Activated CD4-positive, alpha-beta T cell treated with anti-CD3 and anti-CD28 coated beads for 36 hours (primary cell): ENCODE measurements around the gene CD40LG. TPM values are rescaled to one million over a fixed set of nuclear protein-coding genes. Genes with fewer than 3 reads are reported as not detected.
A peak's percentile ranks its signal among the peaks of the same experiment; 100 is the strongest.

ENCODE experiments used
- ATAC-seq: fragments of 200-7000 bp; cut with Tn5 transposase; one replicate; pipeline ENCODE4 v1.10.0; 2021; ENCODE audit warnings: mild to moderate bottlenecking, moderate library complexity
- CTCF ChIA-PET: fragments of 350-600 bp; sonication (Branson Sonifier 250); formaldehyde crosslinking; loops from one replicate; lab custom pipeline; 2021; ENCODE audit warnings: antibody characterized with exemption; lab: Charles Lee
- POLR2A ChIA-PET: fragments of 350-600 bp; sonication (Branson Sonifier 250); formaldehyde crosslinking; loops from one replicate; lab custom pipeline; 2021; ENCODE audit warnings: antibody characterized with exemption, inconsistent platforms; lab: Charles Lee
- DNase-seq: peaks from one replicate; pipeline ENCODE4 v3.0.0-alpha.2; 2020
- H3K27ac Mint-ChIP-seq: one replicate; pipeline ENCODE4 v1.8.0; 2021; ENCODE audit warnings: mixed read lengths
- H3K27me3 Mint-ChIP-seq: one replicate; pipeline ENCODE4 v1.8.0; 2021; ENCODE audit warnings: mixed read lengths
- H3K36me3 Mint-ChIP-seq: one replicate; pipeline ENCODE4 v1.8.0; 2021; ENCODE audit warnings: low read depth, mixed read lengths
- H3K4me1 Mint-ChIP-seq: one replicate; pipeline ENCODE4 v1.8.0; 2021; ENCODE audit warnings: mixed read lengths
- H3K4me3 Mint-ChIP-seq: one replicate; pipeline ENCODE4 v1.8.0; 2021; ENCODE audit warnings: mild to moderate bottlenecking, moderate library complexity, mixed read lengths
- H3K9me3 Mint-ChIP-seq: one replicate; pipeline ENCODE4 v1.8.0; 2021; ENCODE audit warnings: low read depth, mixed read lengths
- intact Hi-C, 2 experiments: fragments of 100-400 bp; cut with DNase I in 1 of 2; cut with micrococcal nuclease in 1 of 2; formaldehyde crosslinking; loops; one replicate each; pipeline versions ENCODE4 v1.14.2 to v1.15.1; 2022 to 2024; cut with DNase I, micrococcal nuclease
- total RNA-seq, 2 experiments: library from RNA; stranded (reverse); gene quantifications; one replicate each; pipeline ENCODE4 v1.2.3, GENCODE V29; 2021

The CD40LG gene
- total RNA-seq, 2 experiments from 2014 or later: 123 to 146 TPM

DNA sequence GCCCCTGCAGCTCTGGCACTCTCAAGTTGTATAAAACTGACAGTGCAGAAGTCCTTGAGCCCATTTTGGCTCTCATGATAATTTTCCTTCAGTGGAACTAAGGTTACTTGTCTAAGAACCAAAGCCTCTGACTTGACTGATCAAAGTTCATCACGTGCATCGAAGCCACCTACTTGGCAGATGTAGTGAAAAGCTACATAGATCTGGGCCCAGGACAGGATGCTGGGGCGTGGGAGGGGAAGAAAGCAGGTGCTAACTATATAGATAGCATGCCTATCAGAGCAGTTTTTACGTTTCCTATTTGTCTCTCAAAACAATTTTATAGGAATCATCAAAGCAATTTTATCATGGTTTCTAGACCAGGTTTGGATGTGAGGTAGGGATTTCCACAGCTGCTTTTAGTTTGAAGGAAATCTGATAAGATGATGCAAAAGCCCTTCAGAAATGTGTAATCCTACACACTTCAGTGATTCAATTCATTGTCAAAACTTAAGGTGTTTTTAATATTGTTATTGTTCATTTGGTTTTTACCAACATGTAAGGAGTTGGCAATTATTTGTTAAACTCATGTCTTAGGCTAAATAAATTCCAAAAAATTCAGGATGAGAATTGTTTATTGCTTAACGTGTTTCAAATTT lies 1.2 kb upstream of the CD40LG start:
- Mint-ChIP-seq H3K4me1 (peaks cover 57% of the 10 kb centered on the region), H3K27me3 (no peaks in the 10 kb centered on the region), H3K4me3 (peak overlapping the region; percentile 96), H3K9me3 (no peaks in the 10 kb centered on the region), H3K27ac (peak overlapping the region; percentile 100), H3K36me3 (peaks cover 40% of the 10 kb centered on the region)
- peak; percentile 84 for DNase-seq
- ATAC-seq: peak; percentile 60
- intact Hi-C loops: loop anchor here (1.0 to 5.0 kb wide), 6 partner anchors 11 to 149 kb away; partner anchors contain the start of gene HTATSF1 (in 1 of the 2)
- ChIA-PET POLR2A (interaction anchor here (0.5 to 1.8 kb wide), 5 partner anchors 11 to 234 kb away, joined by 3 to 8 read pairs (median 3); partner anchors contain the start of gene RBMX), CTCF (interaction anchor here (0.7 to 3.7 kb wide), 10 partner anchors 9 to 75 kb away, joined by 3 to 16 read pairs (median 3); no protein-coding TSS in a partner anchor)

DNA sequence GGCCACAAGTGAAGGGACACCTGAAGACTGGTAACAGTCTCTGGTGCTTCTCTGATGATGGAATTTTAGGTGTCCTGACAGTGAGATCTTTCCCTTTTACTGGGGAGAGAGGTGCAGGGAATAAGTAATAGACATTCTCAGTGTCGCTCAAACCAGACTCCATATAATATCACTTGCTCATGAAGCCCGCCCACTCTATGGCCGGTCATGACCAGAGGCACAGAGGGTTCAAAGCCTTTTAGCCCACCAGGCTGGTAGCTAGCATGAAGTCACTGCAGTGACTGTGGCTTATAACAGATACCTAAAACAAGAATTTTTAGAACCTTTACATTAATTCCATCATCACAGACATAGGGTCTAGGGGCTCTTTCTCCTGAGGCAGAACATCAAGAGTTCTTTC lies 2.9 kb downstream of the CD40LG start:
- H3K27me3 Mint-ChIP-seq: no peaks in the 10 kb centered on the region
- peak; percentile 51 for DNase-seq
- peaks cover 40% of the 10 kb centered on the region for H3K4me1 Mint-ChIP-seq
- H3K36me3 Mint-ChIP-seq: peaks cover 77% of the 10 kb centered on the region
- ATAC-seq: no peak
- ChIA-PET POLR2A (interaction anchor here (1.3 to 1.7 kb wide), 2 partner anchors 31 to 66 kb away, joined by 4 to 5 read pairs; no protein-coding TSS in a partner anchor), CTCF (interaction anchor here (1.0 to 1.8 kb wide), 5 partner anchors 15 to 44 kb away, joined by 3 to 9 read pairs (median 5); no protein-coding TSS in a partner anchor)
- H3K4me3 Mint-ChIP-seq: peak overlapping the region; percentile 96
- no peaks in the 10 kb centered on the region for H3K9me3 Mint-ChIP-seq
- H3K27ac Mint-ChIP-seq: peak overlapping the region; percentile 100
- intact Hi-C loops: loop anchor here (5.0 to 10.0 kb wide), 3 partner anchors 64 to 1126 kb away; partner anchors contain the start of gene INTS6L (in 1 of the 2)

DNA sequence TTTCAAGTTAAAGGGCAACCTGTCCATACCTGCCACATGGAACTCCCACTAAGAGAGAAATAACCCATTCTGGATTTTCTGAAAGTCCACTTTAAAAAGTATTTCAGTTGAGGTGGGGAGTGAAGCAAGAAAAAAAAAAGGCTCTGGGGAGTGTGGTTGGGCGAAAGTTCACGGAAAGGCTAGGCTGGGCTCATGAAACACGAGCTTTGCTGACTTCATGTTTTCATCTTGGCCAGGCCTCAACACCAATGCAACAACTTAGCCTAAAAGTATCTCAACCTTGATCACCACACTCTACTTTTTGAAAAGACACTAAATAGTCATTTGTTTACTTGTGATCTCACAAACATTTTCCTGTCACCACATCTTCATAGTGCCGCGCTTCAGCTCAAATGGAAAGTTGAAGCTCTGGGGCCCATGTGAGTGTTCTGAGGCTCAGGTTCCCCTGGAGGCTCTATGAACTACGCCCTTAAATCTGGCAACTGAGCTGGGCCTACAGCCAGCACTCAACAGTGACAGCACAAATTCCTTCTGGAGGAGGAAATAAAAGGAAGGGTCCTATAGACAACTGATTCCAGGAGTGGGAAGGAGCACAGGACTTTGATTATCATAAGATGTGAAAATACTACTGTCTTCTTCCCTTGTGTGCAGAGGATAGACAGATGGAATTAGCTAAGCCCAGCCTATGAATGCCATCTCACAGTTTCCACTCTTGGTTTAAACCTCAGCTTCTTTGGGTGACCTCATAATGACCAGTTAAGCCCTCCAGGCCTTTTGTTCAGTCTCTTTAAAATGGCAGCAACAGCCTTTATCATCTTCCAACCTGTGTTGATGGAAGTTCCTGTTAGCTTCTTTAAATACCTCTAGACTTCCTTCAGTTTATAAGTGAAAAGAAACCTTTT lies 5.1 kb downstream of the CD40LG start:
- CTCF ChIA-PET: interaction anchor here (0.8 to 2.3 kb wide), 6 partner anchors 26 to 72 kb away, joined by 3 to 10 read pairs (median 4); no protein-coding TSS in a partner anchor
- peak overlapping the region; percentile 100 for H3K27ac Mint-ChIP-seq
- peak; percentile 61 for DNase-seq
- intact Hi-C loops: loop anchor here (2.0 to 10.0 kb wide), 4 partner anchors 66 to 1128 kb away; partner anchors contain the start of genes HTATSF1 (in 1 of the 2) and INTS6L (in 1 of the 2)
- H3K4me3 Mint-ChIP-seq: peak overlapping the region; percentile 96
- peak; percentile 56 for ATAC-seq
- peaks cover 99% of the 10 kb centered on the region for H3K36me3 Mint-ChIP-seq
- H3K27me3 Mint-ChIP-seq: no peaks in the 10 kb centered on the region
- H3K9me3 Mint-ChIP-seq: no peaks in the 10 kb centered on the region
- POLR2A ChIA-PET: interaction anchor here (0.6 to 1.4 kb wide), 10 partner anchors 17 to 148 kb away, joined by 3 to 13 read pairs (median 4); no protein-coding TSS in a partner anchor
- peaks cover 43% of the 10 kb centered on the region for H3K4me1 Mint-ChIP-seq

DNA sequence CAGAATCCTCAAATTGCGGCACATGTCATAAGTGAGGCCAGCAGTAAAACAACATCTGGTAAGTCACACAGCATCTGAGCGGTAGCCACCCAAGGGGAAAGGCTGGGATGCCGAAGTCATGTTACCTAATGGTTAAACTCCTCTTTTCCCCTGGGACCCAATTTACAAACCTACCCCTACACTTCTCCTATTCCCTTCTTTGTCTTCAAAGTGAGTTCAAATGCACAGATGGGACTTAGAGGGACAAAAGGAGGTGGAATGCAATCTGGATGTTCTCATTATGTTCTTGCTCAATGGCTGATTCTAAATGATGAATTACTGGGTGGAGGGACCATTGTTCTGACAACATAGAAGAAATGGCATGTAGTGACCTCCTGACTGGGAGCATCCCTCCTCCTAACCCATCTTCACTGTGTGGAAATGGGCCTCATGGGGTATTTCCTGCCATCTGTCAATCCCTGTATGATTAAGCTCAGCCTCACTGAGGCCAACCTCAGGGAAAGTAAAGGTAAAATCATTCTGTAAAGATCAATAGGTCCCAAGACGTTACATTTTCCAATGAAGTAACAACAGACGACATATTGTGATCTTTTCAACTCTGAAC lies 8.5 kb downstream of the CD40LG start:
- no peaks in the 10 kb centered on the region for H3K27me3 Mint-ChIP-seq
- peaks cover 76% of the 10 kb centered on the region for H3K4me1 Mint-ChIP-seq
- ATAC-seq (peak; percentile 22), DNase-seq (no peak)
- intact Hi-C loops: loop anchor here in 1 of 2 experiments (2.0 to 10.0 kb wide), 2 partner anchors 38 to 1132 kb away; partner anchors contain the start of gene INTS6L
- no peaks in the 10 kb centered on the region for H3K9me3 Mint-ChIP-seq
- POLR2A ChIA-PET: no interaction called here
- peak overlapping the region; percentile 96 for H3K4me3 Mint-ChIP-seq
- CTCF ChIA-PET: no interaction called here
- peak overlapping the region; percentile 100 for H3K27ac Mint-ChIP-seq
- peaks cover 99% of the 10 kb centered on the region for H3K36me3 Mint-ChIP-seq

DNA sequence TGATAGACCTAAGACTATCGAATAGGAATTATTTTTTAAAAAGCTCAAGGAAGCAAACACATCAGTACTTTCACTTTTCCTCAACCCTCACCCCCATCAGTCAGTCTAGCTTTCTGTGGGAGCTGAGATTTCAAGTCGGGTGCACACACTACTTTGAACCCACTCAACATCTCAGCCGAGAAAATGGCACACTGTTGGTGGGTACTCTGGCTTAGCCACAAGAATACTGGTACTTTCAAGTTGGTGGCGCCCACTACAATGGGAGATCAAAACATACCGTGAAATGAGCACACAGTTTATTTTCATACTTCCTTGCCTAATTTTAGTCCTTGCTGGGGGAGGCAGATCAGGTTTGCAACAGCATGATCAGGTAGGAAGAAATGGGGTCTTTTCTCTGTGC lies 10.2 kb downstream of the CD40LG start:
- Mint-ChIP-seq H3K27ac (peak overlapping the region; percentile 100), H3K4me1 (peaks cover 85% of the 10 kb centered on the region), H3K4me3 (peak overlapping the region; percentile 96), H3K36me3 (peaks cover 93% of the 10 kb centered on the region), H3K27me3 (no peaks in the 10 kb centered on the region), H3K9me3 (no peaks in the 10 kb centered on the region)
- peak; percentile 48 for DNase-seq
- intact Hi-C loops: loop anchor here (2.0 to 10.0 kb wide), 3 partner anchors 17 to 1133 kb away; partner anchors contain the start of gene INTS6L (in 1 of the 2)
- CTCF ChIA-PET: interaction anchor here (1.1 to 2.4 kb wide), 8 partner anchors 13 to 61 kb away, joined by 3 to 11 read pairs (median 4); no protein-coding TSS in a partner anchor
- ATAC-seq: peak; percentile 6
- POLR2A ChIA-PET: interaction anchor here (0.6 to 2.7 kb wide), 8 partner anchors 12 to 88 kb away, joined by 3 to 20 read pairs (median 4); no protein-coding TSS in a partner anchor

DNA sequence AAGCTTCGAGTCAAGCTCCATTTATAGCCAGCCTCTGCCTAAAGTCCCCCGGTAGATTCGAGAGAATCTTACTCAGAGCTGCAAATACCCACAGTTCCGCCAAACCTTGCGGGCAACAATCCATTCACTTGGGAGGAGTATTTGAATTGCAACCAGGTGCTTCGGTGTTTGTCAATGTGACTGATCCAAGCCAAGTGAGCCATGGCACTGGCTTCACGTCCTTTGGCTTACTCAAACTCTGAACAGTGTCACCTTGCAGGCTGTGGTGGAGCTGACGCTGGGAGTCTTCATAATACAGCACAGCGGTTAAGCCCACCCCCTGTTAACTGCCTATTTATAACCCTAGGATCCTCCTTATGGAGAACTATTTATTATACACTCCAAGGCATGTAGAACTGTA lies 11.2 kb downstream of the CD40LG start:
- POLR2A ChIA-PET: interaction anchor here (0.7 to 2.7 kb wide), 12 partner anchors 12 to 73 kb away, joined by 3 to 20 read pairs (median 5); no protein-coding TSS in a partner anchor
- CTCF ChIA-PET: interaction anchor here (1.2 to 2.4 kb wide), 6 partner anchors 12 to 36 kb away, joined by 3 to 11 read pairs (median 6); no protein-coding TSS in a partner anchor
- Mint-ChIP-seq H3K27ac (peak overlapping the region; percentile 100), H3K36me3 (peaks cover 92% of the 10 kb centered on the region), H3K4me3 (peak overlapping the region; percentile 96), H3K27me3 (no peaks in the 10 kb centered on the region), H3K4me1 (peaks cover 90% of the 10 kb centered on the region), H3K9me3 (peaks cover 4% of the 10 kb centered on the region)
- intact Hi-C loops: loop anchor here (2.0 to 10.0 kb wide), 3 partner anchors 16 to 1134 kb away; partner anchors contain the start of gene INTS6L (in 1 of the 2)
- ATAC-seq (peak; percentile 59), DNase-seq (peak; percentile 65)

DNA sequence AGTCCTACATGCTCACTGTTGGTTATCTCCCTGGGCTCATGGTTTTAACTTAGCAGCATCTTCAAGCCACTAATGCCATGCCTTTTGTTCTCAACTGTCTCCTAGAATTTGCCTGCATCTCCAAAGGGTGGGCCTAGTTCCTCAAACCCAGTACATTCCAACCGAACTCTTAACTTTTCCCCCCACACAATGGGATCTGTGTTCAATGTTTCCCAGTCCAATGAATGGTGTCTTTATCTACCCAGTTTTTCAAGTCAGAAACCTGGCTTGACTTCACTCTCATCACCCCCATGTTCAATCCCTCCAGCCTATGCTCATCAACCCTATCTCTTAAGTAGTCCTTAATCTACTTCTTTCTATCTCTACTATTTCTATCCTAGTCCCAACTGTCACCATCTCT lies 12.9 kb downstream of the CD40LG start:
- H3K27me3 Mint-ChIP-seq: no peaks in the 10 kb centered on the region
- H3K27ac Mint-ChIP-seq: peak overlapping the region; percentile 87
- peaks cover 89% of the 10 kb centered on the region for H3K36me3 Mint-ChIP-seq
- no peak for DNase-seq
- peak overlapping the region; percentile 13 for H3K4me3 Mint-ChIP-seq
- ATAC-seq: no peak
- peaks cover 89% of the 10 kb centered on the region for H3K4me1 Mint-ChIP-seq
- ChIA-PET POLR2A (no interaction called here), CTCF (interaction anchor here (0.7 to 1.1 kb wide), 3 partner anchors 15 to 77 kb away, joined by 3 to 4 read pairs (median 3); no protein-coding TSS in a partner anchor)
- intact Hi-C loops: no loop called here
- H3K9me3 Mint-ChIP-seq: peaks cover 4% of the 10 kb centered on the region

DNA sequence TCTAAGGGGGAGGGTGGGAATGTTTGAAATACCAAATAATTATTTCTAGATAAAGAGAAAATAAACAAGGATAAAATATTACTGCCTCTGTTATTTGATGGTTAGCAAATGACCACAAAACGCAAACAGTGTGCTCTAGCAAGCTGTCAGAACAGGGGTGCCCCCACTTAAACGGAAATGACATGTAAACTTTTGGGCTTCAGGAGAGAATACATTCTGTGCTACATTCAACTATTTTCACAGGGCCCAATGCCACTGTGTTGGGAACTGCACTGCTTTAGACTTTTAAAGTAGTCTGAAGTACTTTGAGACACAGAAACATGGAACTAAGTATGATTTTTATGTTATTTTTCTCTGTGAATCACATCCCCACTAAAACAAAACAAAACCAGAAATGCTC lies 14.1 kb downstream of the CD40LG start:
- ChIA-PET CTCF (interaction anchor here (0.7 to 1.2 kb wide), 3 partner anchors 27 to 50 kb away, joined by 3 to 4 read pairs (median 3); no protein-coding TSS in a partner anchor), POLR2A (no interaction called here)

DNA sequence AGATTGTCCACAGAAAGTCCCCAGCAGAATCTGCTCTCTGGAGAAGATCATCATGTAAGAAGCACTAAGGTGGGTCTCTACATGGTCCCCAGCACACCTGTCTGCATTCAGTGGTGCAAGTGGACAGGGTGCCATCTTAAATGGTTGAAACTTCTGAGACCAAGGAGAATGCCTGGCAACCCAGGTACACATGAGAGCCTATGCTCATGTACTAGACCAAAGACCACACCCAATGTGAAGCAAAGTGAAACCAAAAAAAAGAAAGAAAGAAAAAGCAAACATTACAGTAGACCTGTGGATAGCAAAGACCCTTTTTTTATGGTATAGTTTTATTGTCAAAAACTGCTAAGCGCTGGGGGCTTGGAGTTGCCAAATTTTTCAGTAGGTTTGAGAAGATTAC lies 15.0 kb downstream of the CD40LG start:
- DNase-seq (no peak), ATAC-seq (no peak)
- peaks cover 87% of the 10 kb centered on the region for H3K36me3 Mint-ChIP-seq
- ChIA-PET POLR2A (no interaction called here), CTCF (interaction anchor here (0.8 kb wide), 1 partner anchor 34 kb away, joined by 3 read pairs; no protein-coding TSS in a partner anchor)
- no peak overlapping the region for H3K4me3 Mint-ChIP-seq
- peaks cover 88% of the 10 kb centered on the region for H3K4me1 Mint-ChIP-seq
- peak overlapping the region; percentile 82 for H3K27ac Mint-ChIP-seq
- H3K27me3 Mint-ChIP-seq: no peaks in the 10 kb centered on the region
- intact Hi-C loops: no loop called here
- H3K9me3 Mint-ChIP-seq: peaks cover 4% of the 10 kb centered on the region

More for the DNA sequence above, 14.1 kb downstream of the CD40LG start:
- intact Hi-C loops: no loop called here
- H3K36me3 Mint-ChIP-seq: peaks cover 87% of the 10 kb centered on the region
- H3K9me3 Mint-ChIP-seq: peaks cover 4% of the 10 kb centered on the region
- H3K27me3 Mint-ChIP-seq: no peaks in the 10 kb centered on the region
- H3K27ac Mint-ChIP-seq: peak overlapping the region; percentile 82
- peak overlapping the region; percentile 23 for H3K4me3 Mint-ChIP-seq
- H3K4me1 Mint-ChIP-seq: peaks cover 88% of the 10 kb centered on the region
- ATAC-seq (peak; percentile 8), DNase-seq (no peak)
